Bone marrow (tissue), 2 donors: Measurements from ENCODE around the gene CATSPER2.
"Not testable (repeated sequence)": the region's sequence is repeated elsewhere in the genome, so short reads cannot be mapped to it uniquely, and the experiment has no call there.

Source experiments
- DNase-seq, 2 donors: peaks; one replicate each; lab custom pipeline; 2025; lab: John Stamatoyannopoulos, UW

The CATSPER2 gene

GRCh38 chr15:43593328-43594190, 55.1 kb downstream of the CATSPER2 start, which contains the start of gene CKMT1B:
Gene CKMT1B, plus strand, starts transcription at chr15:43594027. Its CDS starts 192 bp downstream, at chr15:43594219.
- not testable (repeated sequence) for DNase-seq

GRCh38 chr15:43592841-43593240, 55.8 kb downstream of the CATSPER2 start:
- DNase-seq = not testable (repeated sequence)

- DNase-seq = not testable (repeated sequence)
Measured at GRCh38 chr15:43589778-43590466, 58.7 kb downstream of the CATSPER2 start, which contains the start of gene PPIP5K1. Gene PPIP5K1, minus strand, starts transcription at chr15:43590208. Its CDS starts 5,704 bp downstream, at chr15:43584504.
